NCI-H1048 (cell line): ENCODE data around the gene SULT2B1.

ENCODE experiments used
- DNase-seq: peaks from one replicate; lab custom pipeline; 2025; lab: John Stamatoyannopoulos, UW

The SULT2B1 gene

DNA sequence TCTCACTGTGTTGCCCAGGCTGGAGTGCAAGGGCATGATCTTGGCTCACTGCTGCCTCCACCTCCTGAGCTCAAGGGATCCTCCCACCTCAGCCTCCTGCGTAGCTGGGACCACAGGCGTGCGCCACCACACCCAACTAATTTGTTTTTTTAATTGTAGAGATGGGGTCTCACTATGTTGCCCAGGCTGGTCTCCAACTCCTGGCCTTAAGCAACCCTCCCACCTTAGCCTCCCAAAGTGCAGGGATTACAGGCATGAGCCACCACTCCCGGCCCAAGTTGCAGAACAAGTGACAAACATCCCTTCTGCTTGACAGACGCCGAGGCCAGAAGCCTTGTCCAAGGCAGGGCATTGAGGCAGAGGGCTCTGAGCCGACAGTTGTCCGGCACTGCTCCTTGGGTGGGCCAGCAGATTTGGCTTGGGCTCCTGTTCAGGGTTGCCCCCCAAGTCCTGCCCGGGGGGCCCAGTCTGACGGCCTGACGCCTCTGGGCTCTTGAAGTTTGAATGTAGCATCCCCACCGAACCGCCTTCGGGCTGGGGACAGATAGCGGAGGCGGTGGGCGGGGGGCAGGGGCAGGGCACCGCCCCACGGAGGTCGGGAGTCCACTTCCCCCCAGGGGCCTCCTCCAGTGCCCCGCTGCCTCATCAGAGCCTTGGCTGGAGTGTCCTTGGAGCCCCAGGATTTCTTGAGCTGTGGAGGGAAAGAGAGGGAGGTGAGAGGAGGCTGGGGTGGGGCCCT, 48.9 kb downstream of the SULT2B1 start:
- DNase-seq = no peak

GRCh38 chr19:48603001-48603400, 51.0 kb downstream of the SULT2B1 start:
- no peak for DNase-seq

DNA sequence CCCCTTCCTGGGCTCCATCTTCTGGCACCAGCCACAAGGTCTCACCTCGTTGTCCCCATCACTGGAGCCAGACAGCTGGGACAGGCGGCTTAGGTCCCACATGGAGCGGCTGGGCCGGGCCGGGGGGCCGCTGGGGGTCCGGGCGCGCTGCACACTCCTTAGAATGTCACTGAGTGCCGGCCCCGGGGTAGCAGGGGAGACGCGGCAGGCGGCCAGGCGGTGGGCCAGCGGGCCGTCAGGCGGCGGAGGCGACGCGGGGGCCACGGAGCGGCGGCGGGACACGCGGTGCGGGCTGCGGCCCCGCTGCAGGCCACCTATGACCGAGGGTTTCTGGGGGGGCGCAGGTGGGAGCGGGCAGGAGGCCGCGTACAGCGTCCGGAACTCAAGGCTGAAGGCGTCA, 51.5 kb downstream of the SULT2B1 start:
- no peak for DNase-seq

GRCh38 chr19:48603850-48604249, 51.9 kb downstream of the SULT2B1 start:
- no peak for DNase-seq

GRCh38 chr19:48606463-48607358, 54.7 kb downstream of the SULT2B1 start, which contains the start of gene SPACA4:
Gene SPACA4 (plus strand): TSS chr19:48606742. CDS start chr19:48606979, 237 bp downstream.
- no peak for DNase-seq

DNA sequence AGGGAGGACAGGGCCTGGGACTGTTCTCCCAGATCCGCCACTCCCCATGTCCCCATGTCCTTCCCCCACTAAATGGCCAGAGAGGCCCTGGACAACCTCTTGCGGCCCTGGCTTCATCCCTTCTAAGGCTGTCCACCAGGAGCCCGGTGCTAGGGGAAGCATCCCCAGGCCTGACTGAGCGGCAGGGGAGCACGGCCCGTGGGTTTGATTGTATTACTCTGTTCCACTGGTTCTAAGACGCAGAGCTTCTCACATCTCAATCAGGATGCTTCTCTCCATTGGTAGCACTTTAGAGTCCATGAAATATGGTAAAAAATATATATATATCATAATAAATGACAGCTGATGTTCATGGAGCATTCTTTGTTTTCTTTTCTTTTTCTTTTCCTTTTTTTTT, 55.4 kb downstream of the SULT2B1 start:
- DNase-seq = no peak

DNA sequence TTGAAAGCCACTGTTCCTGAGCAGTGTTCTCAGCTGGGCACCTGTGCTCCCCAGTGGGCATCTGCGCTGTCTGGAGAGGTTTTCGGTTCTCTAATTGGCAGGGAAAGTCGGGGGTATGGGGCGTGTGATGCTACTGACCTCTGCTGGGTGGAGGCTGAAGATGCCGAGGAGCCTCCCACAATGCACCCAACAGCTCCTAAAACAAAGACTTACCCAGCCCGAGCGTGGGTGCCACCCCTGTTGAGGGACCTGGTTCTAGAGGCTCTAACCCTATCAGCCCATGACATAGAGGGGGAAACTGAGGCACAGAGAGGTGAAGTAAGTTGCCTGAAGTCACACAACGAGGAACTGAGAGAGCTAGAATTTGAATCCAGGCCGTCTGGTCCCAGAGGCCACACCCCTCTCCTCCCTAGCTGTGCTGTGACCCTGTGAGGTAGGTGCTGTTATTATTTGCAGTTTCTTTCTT, 56.9 kb downstream of the SULT2B1 start:
- DNase-seq = no peak

- no peak for DNase-seq
Observed at GRCh38 chr19:48609571-48610108, 57.7 kb downstream of the SULT2B1 start.

- no peak for DNase-seq
Observed at GRCh38 chr19:48611872-48612271, 59.9 kb downstream of the SULT2B1 start.

GRCh38 chr19:48613024-48613851, 61.3 kb downstream of the SULT2B1 start:
- DNase-seq = no peak

GRCh38 chr19:48613852-48614435, 62.0 kb downstream of the SULT2B1 start:
- no peak for DNase-seq

DNA sequence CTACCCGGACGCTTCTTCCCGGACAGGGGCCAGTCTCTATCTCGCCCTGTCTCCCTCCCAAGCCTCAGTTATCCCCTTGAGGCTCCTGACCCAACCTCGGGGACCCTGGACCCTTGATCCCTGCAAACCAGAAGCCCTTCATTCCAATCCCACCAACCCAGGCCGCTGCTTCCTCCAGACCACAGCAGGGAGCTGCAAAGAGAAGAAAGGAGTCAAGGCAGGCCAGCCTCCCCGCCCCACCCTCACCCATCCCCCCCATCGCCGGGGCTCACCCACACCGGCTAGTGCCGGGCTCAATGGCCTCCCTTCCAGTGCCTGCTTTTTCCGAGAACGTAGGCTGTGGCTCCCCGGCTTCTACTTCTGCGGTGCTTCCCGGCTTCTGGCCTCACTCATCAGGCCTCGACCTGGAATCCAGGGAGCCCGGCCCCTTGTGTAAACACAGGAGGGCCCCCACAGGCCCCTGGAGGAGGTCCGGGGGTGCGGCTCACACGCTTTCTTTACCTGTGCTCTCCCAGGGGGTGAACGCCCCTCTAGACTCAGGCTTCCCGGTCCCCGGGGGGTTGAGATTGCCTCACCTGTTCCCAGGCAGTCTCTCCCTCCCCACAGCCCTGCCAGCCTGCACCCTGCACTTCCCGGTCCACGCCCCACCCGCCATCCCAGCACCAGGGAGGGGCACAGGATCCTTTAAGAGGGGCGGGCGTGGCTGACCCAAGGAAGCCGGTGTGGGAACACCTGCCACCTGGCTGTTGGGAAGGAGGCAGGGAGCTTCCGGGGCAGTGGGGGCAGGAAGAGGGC, 62.7 kb downstream of the SULT2B1 start, which contains the start of gene FAM83E:
FAM83E (minus strand) TSS at position 641 of the 795 bp plus-strand sequence. CDS start 1,704 bp downstream, outside the sequence.
- no peak for DNase-seq

DNA sequence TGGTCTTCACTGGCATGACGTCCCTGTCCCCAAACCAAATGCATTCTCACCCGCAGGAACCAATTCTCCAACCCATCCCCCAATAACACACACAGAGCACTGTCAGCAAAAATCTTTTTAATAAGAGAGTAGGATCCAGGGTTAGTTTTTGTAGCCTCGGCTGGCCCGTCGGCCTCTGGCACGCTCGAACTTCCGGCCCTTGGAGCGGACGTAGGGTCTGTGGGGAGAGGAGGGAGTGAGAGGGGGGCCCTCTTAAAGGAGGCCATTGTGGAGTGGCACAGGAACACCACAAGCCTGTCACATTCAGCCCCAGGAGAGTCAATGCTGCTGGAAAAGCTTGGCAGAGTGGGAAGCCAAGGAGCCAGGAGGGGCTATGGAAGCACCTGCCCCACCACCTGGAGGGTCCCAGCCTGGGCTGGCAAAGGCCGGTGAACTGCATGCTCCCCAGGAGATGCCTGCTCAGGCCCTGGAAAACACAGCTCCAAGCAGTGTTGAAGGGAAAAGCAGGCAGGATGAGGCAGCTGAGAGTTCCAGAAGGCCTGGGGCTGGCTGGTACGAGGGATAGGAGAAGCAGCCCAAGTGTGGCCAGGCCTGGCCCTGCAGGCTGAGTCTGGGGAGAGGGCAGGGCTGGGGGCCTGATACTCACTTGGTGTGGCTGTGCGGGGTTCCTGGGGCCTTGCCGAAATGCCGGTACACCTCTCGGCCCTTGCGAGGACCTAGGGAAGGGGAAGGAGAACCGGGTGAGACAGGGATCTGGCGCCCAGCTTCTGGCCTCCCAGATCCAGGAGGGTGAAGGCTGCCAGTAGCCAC, 63.5 kb downstream of the SULT2B1 start:
- DNase-seq = no peak

GRCh38 chr19:48616041-48616436, 64.1 kb downstream of the SULT2B1 start:
- no peak for DNase-seq

DNA sequence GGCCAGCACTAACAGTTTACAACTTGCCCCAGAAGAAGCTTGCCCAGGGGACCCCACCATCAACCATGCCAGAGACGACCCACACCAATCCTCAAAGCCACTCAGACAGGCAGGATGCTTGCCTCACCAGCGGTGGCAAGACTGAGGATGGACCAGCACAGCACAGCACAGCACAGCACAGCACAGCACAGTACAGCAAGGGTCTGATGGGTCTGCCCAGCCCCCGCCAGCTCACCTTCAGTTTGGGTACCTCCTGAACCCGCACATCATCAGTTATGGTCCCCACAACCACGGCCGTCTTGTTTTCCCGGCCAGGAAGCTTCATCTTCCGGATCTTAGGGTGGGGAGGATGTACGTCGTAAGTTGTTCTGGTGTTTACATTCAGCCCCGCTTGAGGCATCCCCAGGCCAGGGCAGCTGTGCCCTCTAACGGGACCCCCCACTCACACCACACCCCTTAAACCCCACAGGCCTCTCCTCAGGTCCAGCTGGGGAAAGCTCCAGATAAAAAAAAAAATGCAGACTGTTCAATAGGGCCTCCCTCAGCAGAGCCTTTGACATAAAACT, 64.6 kb downstream of the SULT2B1 start:
- DNase-seq = no peak

DNA sequence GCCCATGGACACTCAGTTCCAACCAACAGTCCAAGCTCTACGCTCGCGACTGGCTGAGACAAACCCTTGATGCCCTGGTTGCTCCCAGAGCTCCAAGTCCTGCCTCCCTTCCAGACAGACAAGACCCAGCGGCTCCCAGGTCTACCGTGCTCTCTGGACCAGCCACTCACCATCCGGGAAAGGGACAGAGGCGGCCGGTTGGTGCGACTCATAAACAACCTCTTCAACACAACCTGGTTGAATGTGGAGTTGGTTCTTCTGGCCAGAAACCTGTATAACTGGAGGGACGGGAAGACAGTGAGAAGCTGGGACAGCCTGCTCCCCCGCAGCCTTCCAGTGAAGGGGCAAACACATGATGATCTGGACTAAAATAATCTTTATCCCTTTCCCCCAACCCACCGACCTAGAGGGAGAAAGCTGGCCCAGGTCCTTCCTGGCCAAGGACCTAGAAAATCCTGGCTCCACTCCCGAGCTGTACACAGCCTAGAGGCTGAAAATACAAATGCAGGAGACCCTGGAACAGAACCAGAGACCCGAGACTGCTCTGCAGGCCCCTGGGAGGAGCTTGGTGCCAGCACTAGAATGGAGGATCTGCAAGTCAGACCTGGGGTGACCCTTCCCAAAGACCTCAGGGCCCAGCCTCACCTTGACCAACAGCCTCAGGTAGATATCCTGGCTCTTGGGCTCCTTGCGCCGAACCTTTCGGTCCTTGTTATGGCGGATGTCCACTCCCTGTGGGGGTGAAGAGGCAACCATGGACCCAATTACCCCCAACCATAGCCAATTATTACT, 65.4 kb downstream of the SULT2B1 start:
- DNase-seq = no peak

GRCh38 chr19:48618278-48618915, 66.4 kb downstream of the SULT2B1 start:
- no peak for DNase-seq
